GM23248 (cell line): ENCODE data around the gene RBFOX2.

Source experiments
- EZH2 ChIP-seq: fragments of 200-600 bp; sonication (generic); IDR thresholded peaks from 2 replicates; pipeline ENCODE4 v1.6.1; 2018; ENCODE audit warnings: antibody characterized with exemption, mild to moderate bottlenecking; ENCODE audit not compliant: insufficient read depth, poor library complexity, severe bottlenecking
- EZH2phosphoT487 ChIP-seq: fragments of 200-600 bp; sonication (generic); IDR thresholded peaks from 2 replicates; pipeline ENCODE4 v1.6.1; 2018; ENCODE audit warnings: antibody characterized with exemption, moderate library complexity, mild to moderate bottlenecking, low read depth; ENCODE audit not compliant: insufficient read depth

DNA sequence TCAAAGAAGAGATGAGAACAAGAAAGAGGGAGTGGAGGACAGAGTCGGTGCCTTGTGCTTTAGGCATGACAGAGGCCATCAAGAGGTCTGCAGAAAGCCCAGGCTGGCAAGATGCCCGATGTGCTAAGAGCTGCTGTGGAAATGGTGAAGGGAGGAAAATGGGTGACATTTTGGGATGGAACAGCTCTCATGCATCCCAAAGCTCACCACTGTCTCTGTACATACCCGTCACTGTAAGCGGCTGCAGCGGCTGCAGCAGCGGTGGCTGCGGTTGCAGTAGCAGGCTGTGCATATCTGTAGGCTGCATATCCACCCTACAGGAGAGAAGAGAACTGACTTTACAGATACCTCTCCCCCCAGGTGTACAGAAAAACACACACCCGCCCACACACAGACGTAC, 282.4 kb downstream of the RBFOX2 start:
- TF ChIP-seq EZH2 (no peak), EZH2phosphoT487 (no peak)
